B cell (primary cell): ENCODE data around the gene CYB561D1. TPM values are rescaled to one million over a fixed set of nuclear protein-coding genes. Genes with fewer than 3 reads are reported as not detected.
A peak's percentile ranks its signal among the peaks of the same experiment; 100 is the strongest.

ENCODE experiments used
- ATAC-seq: fragments of 200-7000 bp; cut with Tn5 transposase; one replicate; pipeline ENCODE4 v1.10.0; 2021; ENCODE audit warnings: low read depth, mild to moderate bottlenecking, moderate number of reproducible peaks, moderate library complexity
- CTCF ChIA-PET: fragments of 350-600 bp; sonication (Branson Sonifier 250); formaldehyde crosslinking; loops from one replicate; lab custom pipeline; 2021; ENCODE audit warnings: antibody characterized with exemption, inconsistent platforms; lab: Charles Lee
- POLR2A ChIA-PET: fragments of 350-600 bp; sonication (Branson Sonifier 250); formaldehyde crosslinking; loops from one replicate; lab custom pipeline; 2021; ENCODE audit warnings: antibody characterized with exemption; lab: Charles Lee
- DNase-seq: peaks from one replicate; pipeline ENCODE4 v3.0.0; 2013
- H2AFZ ChIP-seq: 2 replicates; pipeline ENCODE4 v1.6.1; 2012; ENCODE audit warnings: mild to moderate bottlenecking, low read depth, low read length; ENCODE audit not compliant: insufficient read depth, poor library complexity, severe bottlenecking
- H3K27ac ChIP-seq, 2 donors: 1 replicate in 1 of 2; 2 replicates in 1 of 2; pipeline ENCODE4 v1.5.1; 2012 to 2013; ENCODE audit warnings: low read length in 2 of 2, mild to moderate bottlenecking in 2 of 2, moderate library complexity in 1 of 2
- H3K27me3 ChIP-seq, 4 experiments: fragments of 200-600 bp in 1 of 4; sonication (generic) in 1 of 4; replicated peaks in 1 of 4; 1 replicate in 2 of 4; 2 replicates in 2 of 4; pipeline versions ENCODE4 v1.6.1 to v1.7.0; 2013 to 2016; ENCODE audit warnings: low read length in 3 of 4, mild to moderate bottlenecking in 2 of 4, mixed read lengths in 1 of 4, moderate library complexity in 1 of 4; ENCODE audit not compliant: insufficient read depth in 4 of 4, control insufficient read depth in 3 of 4; ENCODE audit errors: control extremely low read depth in 1 of 4
- H3K36me3 ChIP-seq, 2 experiments: replicated peaks in 1 of 2; 1 replicate in 1 of 2; 2 replicates in 1 of 2; pipeline versions ENCODE4 v1.6.1 to v1.7.1; 2013; ENCODE audit warnings: low read length in 1 of 2; ENCODE audit not compliant: insufficient read depth in 2 of 2, control insufficient read depth in 1 of 2; ENCODE audit errors: control extremely low read depth in 1 of 2, extremely low read depth in 1 of 2
- H3K4me1 ChIP-seq, 2 donors: fragments of 200-600 bp in 1 of 2; sonication (generic) in 1 of 2; 1 replicate in 1 of 2; 2 replicates in 1 of 2; pipeline versions ENCODE4 v1.5.1 to v1.6.1; 2013 to 2017; ENCODE audit warnings: low read length in 2 of 2; ENCODE audit not compliant: control insufficient read depth in 2 of 2, insufficient read depth in 2 of 2
- H3K4me2 ChIP-seq: replicated peaks from 2 replicates; pipeline ENCODE3; 2012; ENCODE audit warnings: mild to moderate bottlenecking, low read depth, low read length; ENCODE audit not compliant: poor library complexity, severe bottlenecking
- H3K4me3 ChIP-seq, 5 experiments: fragments of 200-600 bp in 1 of 5; sonication (generic) in 1 of 5; 1 replicate in 3 of 5; 2 replicates in 2 of 5; pipeline versions ENCODE4 v1.5.1 to v1.7.0; 2011 to 2016; ENCODE audit warnings: low read length in 4 of 5, mild to moderate bottlenecking in 4 of 5, low read depth in 2 of 5, control low read depth in 1 of 5, moderate library complexity in 1 of 5; ENCODE audit not compliant: insufficient read depth in 1 of 5; ENCODE audit errors: control extremely low read depth in 1 of 5, extremely low read depth in 1 of 5
- H3K79me2 ChIP-seq: fragments of 200-600 bp; sonication (generic); one replicate; pipeline ENCODE4 v1.6.0; 2016; ENCODE audit warnings: low read length; ENCODE audit not compliant: control insufficient read depth, insufficient read depth
- H3K9ac ChIP-seq: fragments of 200-600 bp; sonication (generic); 2 replicates; pipeline ENCODE4 v1.6.1; 2017; ENCODE audit warnings: mild to moderate bottlenecking, low read length, moderate library complexity
- H3K9me3 ChIP-seq, 3 donors: one replicate each; pipeline versions ENCODE4 v1.6.1 to v1.7.1; 2013; ENCODE audit warnings: low read length in 2 of 3; ENCODE audit not compliant: control insufficient read depth in 2 of 3, insufficient read depth in 1 of 3; ENCODE audit errors: control extremely low read depth in 1 of 3
- H4K20me1 ChIP-seq: 2 replicates; pipeline ENCODE4 v1.6.0; 2012; ENCODE audit warnings: mild to moderate bottlenecking, low read length; ENCODE audit not compliant: insufficient read depth, control insufficient read depth, poor library complexity, severe bottlenecking
- H3K27ac Mint-ChIP-seq: one replicate; pipeline ENCODE4 v1.8.0; 2021; ENCODE audit warnings: mixed read lengths
- H3K27me3 Mint-ChIP-seq: one replicate; pipeline ENCODE4 v1.8.0; 2021; ENCODE audit warnings: mixed read lengths
- H3K4me1 Mint-ChIP-seq: one replicate; pipeline ENCODE4 v1.8.0; 2021; ENCODE audit warnings: mixed read lengths
- H3K4me3 Mint-ChIP-seq: one replicate; pipeline ENCODE4 v1.8.0; 2021; ENCODE audit warnings: mixed read lengths
- H3K9me3 Mint-ChIP-seq: one replicate; pipeline ENCODE4 v1.8.0; 2022; ENCODE audit warnings: mixed read lengths; ENCODE audit not compliant: insufficient read depth
- EZH2 ChIP-seq: IDR thresholded peaks from 2 replicates; pipeline ENCODE4 v1.6.1; 2012; ENCODE audit warnings: borderline replicate concordance, low read depth, mild to moderate bottlenecking, moderate library complexity, low read length; ENCODE audit not compliant: insufficient read depth, poor library complexity, severe bottlenecking
- WGBS: methylation state at CpG from one replicate; pipeline ENCODE4 v1.1.5; 2013; ENCODE audit warnings: missing lambda C conversion rate; ENCODE audit not compliant: insufficient coverage; 5-methylcytosine and 5-hydroxymethylcytosine counted together
- intact Hi-C: fragments of 100-400 bp; cut with micrococcal nuclease; formaldehyde crosslinking; loops from one replicate; pipeline ENCODE4 v1.10.0; 2022
- polyA plus RNA-seq: library from polyadenylated mRNA; depleted of rRNA; stranded (reverse); fragments of >200 nt; gene quantifications from 2 replicates; pipeline ENCODE4 v1.2.3, GENCODE V29; 2012
- total RNA-seq, 2 donors: library from RNA; stranded (reverse); fragments of 120-200 nt in 1 of 2; gene quantifications; 1 replicate in 1 of 2; 2 replicates in 1 of 2; pipeline versions ENCODE4 v1.2.3 to v1.2.4, GENCODE V29; 2013 to 2022
- TF ChIP-seq, protein P1 (sequence below): fragments of 200-600 bp; IDR thresholded peaks from one replicate; pipeline ENCODE4 v1.8.0; 2022; ENCODE audit warnings: antibody characterized with exemption, mild to moderate bottlenecking

CYB561D1 gene
- total and polyA plus RNA-seq, 2 donors (not counting 1 experiment from before 2014, with no cell fraction given): 16.1 to 28.0 TPM

- peaks cover 0 to 15% (median 5%) of the 10 kb centered on the region in 4 experiments for H3K27me3 ChIP-seq
- Mint-ChIP-seq H3K4me3 (peak within 1 kb of the TSS; percentile 96), H3K27ac (peak within 1 kb of the TSS; percentile 88), H3K9me3 (no peaks in the 10 kb centered on the region), H3K4me1 (peaks cover 28% of the 10 kb centered on the region), H3K27me3 (peaks cover 20% of the 10 kb centered on the region)
- peak; percentile 77 for ATAC-seq
- H3K27ac ChIP-seq: peak within 1 kb of the TSS; percentile 92 to 95
- no peaks in the 10 kb centered on the region for H3K9me3 ChIP-seq
- H3K4me2 ChIP-seq: peak within 1 kb of the TSS; percentile 93
- peak; percentile 96 for DNase-seq
- peak within 1 kb of the TSS; percentile 70 for H3K9ac ChIP-seq
- H3K36me3 ChIP-seq: peaks cover 0 to 2% of the 10 kb centered on the region in 2 experiments
- H3K4me1 ChIP-seq: peaks cover 12 to 23% of the 10 kb centered on the region in 2 donors
- H3K79me2 ChIP-seq: peaks cover 24% of the 10 kb centered on the region
- CTCF ChIA-PET: interaction anchor here (0.7 to 37.9 kb wide), 13 partner anchors 10 to 501 kb away, joined by 3 to 926 read pairs (median 4); partner anchors contain the start of genes AHCYL1, CYB561D1, GPR61 and PSMA5
- 1% methylated on average over 64 of the region's 73 CpGs for WGBS
- TF ChIP-seq EZH2: no peak
- TF ChIP-seq, protein P1, sequence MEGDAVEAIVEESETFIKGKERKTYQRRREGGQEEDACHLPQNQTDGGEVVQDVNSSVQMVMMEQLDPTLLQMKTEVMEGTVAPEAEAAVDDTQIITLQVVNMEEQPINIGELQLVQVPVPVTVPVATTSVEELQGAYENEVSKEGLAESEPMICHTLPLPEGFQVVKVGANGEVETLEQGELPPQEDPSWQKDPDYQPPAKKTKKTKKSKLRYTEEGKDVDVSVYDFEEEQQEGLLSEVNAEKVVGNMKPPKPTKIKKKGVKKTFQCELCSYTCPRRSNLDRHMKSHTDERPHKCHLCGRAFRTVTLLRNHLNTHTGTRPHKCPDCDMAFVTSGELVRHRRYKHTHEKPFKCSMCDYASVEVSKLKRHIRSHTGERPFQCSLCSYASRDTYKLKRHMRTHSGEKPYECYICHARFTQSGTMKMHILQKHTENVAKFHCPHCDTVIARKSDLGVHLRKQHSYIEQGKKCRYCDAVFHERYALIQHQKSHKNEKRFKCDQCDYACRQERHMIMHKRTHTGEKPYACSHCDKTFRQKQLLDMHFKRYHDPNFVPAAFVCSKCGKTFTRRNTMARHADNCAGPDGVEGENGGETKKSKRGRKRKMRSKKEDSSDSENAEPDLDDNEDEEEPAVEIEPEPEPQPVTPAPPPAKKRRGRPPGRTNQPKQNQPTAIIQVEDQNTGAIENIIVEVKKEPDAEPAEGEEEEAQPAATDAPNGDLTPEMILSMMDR: no peak
- peak within 1 kb of the TSS; percentile 96 for H2AFZ ChIP-seq
- POLR2A ChIA-PET: interaction anchor here (0.6 to 1.6 kb wide), 14 partner anchors 10 to 500 kb away, joined by 3 to 8 read pairs (median 5); partner anchors contain the start of genes CYB561D1, GNAI3, PSMA5 and TAF13
- H3K4me3 ChIP-seq: peak within 1 kb of the TSS; percentile 51 to 82 (median 74)
- intact Hi-C loops: loop anchor here (1.0 to 10.0 kb wide), 8 partner anchors 10 to 923 kb away; partner anchors contain the start of genes AMIGO1, AMPD2, CYB561D1 and GNAI3
- H4K20me1 ChIP-seq: no peaks in the 10 kb centered on the region
Measured at GRCh38 chr1:109483672-109484518, 10.0 kb upstream of the CYB561D1 start, which contains the start of gene ATXN7L2. ATXN7L2 (plus strand) TSS chr1:109483905; CDS start chr1:109483954, 49 bp downstream.
